HepG2 (cell line): ENCODE results near the gene CCDC3. TPM values are rescaled to one million over a fixed set of nuclear protein-coding genes. Genes with fewer than 3 reads are reported as not detected.

Experiments
- ATAC-seq: fragments of 200-7000 bp; cut with Tn5 transposase; 3 replicates; pipeline ENCODE4 v1.9.1; 2020; ENCODE audit warnings: mild to moderate bottlenecking, moderate library complexity
- BruUV-seq: library from RNA; stranded (reverse); fragments of 400-500 nt; replicated peaks from 2 replicates; lab custom pipeline; 2021; lab: Mats Ljungman, UMichigan
- CTCF ChIA-PET: fragments of 300-600 bp; formaldehyde crosslinking; extraction: SDS; loops from one replicate; lab custom pipeline; 2021; ENCODE audit warnings: low total read pairs, inconsistent platforms, low intra/inter-chr PET ratio; lab: Yijun Ruan, JAX
- POLR2A ChIA-PET: fragments of 350-600 bp; sonication (Branson Sonifier 250); formaldehyde crosslinking; loops from one replicate; lab custom pipeline; 2020; ENCODE audit warnings: antibody characterized with exemption, inconsistent platforms; lab: Yijun Ruan, JAX
- DNase-seq: peaks from one replicate; pipeline ENCODE4 v3.0.0-alpha.2; 2015; ENCODE audit warnings: low spot score
- FAIRE-seq: peaks from 3 replicates; lab custom pipeline; 2011; peaks lifted over from hg19 to GRCh38; lab: Jason Lieb, UNC
- H2AFZ ChIP-seq: one replicate; pipeline ENCODE4 v1.6.1; 2011; ENCODE audit warnings: low read length, inconsistent platforms
- H3K27ac ChIP-seq: fragments of 300-600 bp; 3 replicates; pipeline ENCODE4 v1.8.0; 2011; ENCODE audit warnings: mixed run types, mild to moderate bottlenecking, mixed read lengths, low read length, inconsistent platforms; ENCODE audit not compliant: insufficient read depth; ENCODE audit errors: extremely low read length
- H3K27me3 ChIP-seq, 2 experiments: fragments of 200-600 bp in 1 of 2; 2 replicates in 1 of 2; 3 replicates in 1 of 2; pipeline versions ENCODE4 v1.6.0 to v1.8.0; 2011; ENCODE audit warnings: low read length in 2 of 2, mild to moderate bottlenecking in 2 of 2, moderate library complexity in 2 of 2, inconsistent platforms in 1 of 2; ENCODE audit not compliant: insufficient read depth in 2 of 2, control insufficient read depth in 1 of 2
- H3K36me3 ChIP-seq, 2 experiments: fragments of 200-600 bp in 1 of 2; replicated peaks in 1 of 2; 2 replicates in 1 of 2; 3 replicates in 1 of 2; pipeline versions ENCODE4 v1.5.1 to v1.8.0; 2011; ENCODE audit warnings: low read length in 2 of 2, inconsistent platforms in 1 of 2; ENCODE audit not compliant: insufficient read depth in 2 of 2, control insufficient read depth in 1 of 2
- H3K4me1 ChIP-seq: 2 replicates; pipeline ENCODE4 v1.5.1; 2012; ENCODE audit warnings: low read length, inconsistent platforms; ENCODE audit not compliant: insufficient read depth
- H3K4me2 ChIP-seq: 2 replicates; pipeline ENCODE4 v1.6.0; 2011; ENCODE audit warnings: low read depth, low read length, inconsistent platforms
- H3K4me3 ChIP-seq, 3 experiments: fragments of 200-600 bp in 1 of 3; sonication (generic), shearing (Covaris generic) in 1 of 3; replicated peaks in 1 of 3; 2 replicates each; pipeline ENCODE4 v1.5.1; 2011 to 2016; ENCODE audit warnings: low read length in 3 of 3, inconsistent platforms in 2 of 3, low read depth in 2 of 3, mild to moderate bottlenecking in 2 of 3, control low read depth in 1 of 3, mixed read lengths in 1 of 3; ENCODE audit not compliant: insufficient read depth in 1 of 3
- H3K79me2 ChIP-seq: one replicate; pipeline ENCODE4 v1.6.1; 2011; ENCODE audit warnings: low read length, inconsistent platforms; ENCODE audit not compliant: insufficient read depth
- H3K9ac ChIP-seq: 2 replicates; pipeline ENCODE4 v1.6.0; 2011; ENCODE audit warnings: mild to moderate bottlenecking, low read depth, low read length, inconsistent platforms; ENCODE audit not compliant: insufficient read depth
- H3K9me3 ChIP-seq: 2 replicates; pipeline ENCODE4 v1.5.1; 2012; ENCODE audit warnings: mild to moderate bottlenecking, low read length
- H4K20me1 ChIP-seq: 2 replicates; pipeline ENCODE4 v1.6.0; 2011; ENCODE audit warnings: inconsistent platforms, mild to moderate bottlenecking, low read length, moderate library complexity; ENCODE audit not compliant: insufficient read depth
- CBX2 ChIP-seq, 2 experiments: fragments of 200-600 bp in 1 of 2; sonication (generic); formaldehyde crosslinking in 1 of 2; IDR thresholded peaks; 2 replicates each; pipeline versions ENCODE4 v1.7.0 to v1.8.1; 2018 to 2022; ENCODE audit warnings: low read depth in 2 of 2, low read length in 1 of 2, mild to moderate bottlenecking in 1 of 2, missing genetic modification reagents in 1 of 2
- EED ChIP-seq: sonication (generic); formaldehyde crosslinking; IDR thresholded peaks from 2 replicates; pipeline ENCODE4 v1.5.0; 2020; ENCODE audit warnings: mild to moderate bottlenecking, missing genetic modification reagents
- FLYWCH1 ChIP-seq: sonication (generic); formaldehyde crosslinking; IDR thresholded peaks from 2 replicates; pipeline ENCODE4 v1.8.1; 2023; ENCODE audit warnings: mild to moderate bottlenecking, missing genetic modification reagents
- ZNF644 ChIP-seq: IDR thresholded peaks from 2 replicates; pipeline ENCODE4 v1.6.1; 2016; ENCODE audit warnings: low read depth
- WGBS: methylation state at CpG from one replicate; pipeline ENCODE4 v1.1.6; 2017; ENCODE audit warnings: low lambda C conversion rate; 5-methylcytosine and 5-hydroxymethylcytosine counted together
- in situ Hi-C: cut with HindIII; loops from 2 replicates; pipeline ENCODE4 v1.10.0; 2017; ENCODE audit warnings: low pct_unique_long_range_greater_than_20kb; ENCODE audit not compliant: extremely low pct_ligation_motif_present
- intact Hi-C: fragments of 100-400 bp; cut with micrococcal nuclease; formaldehyde crosslinking; loops from one replicate; pipeline ENCODE4 v1.10.0; 2022; ENCODE audit not compliant: unreplicated experiment
- polyA plus RNA-seq, 8 experiments: library from polyadenylated mRNA; depleted of rRNA in 3 of 8; stranded (reverse) in 7 of 8; unstranded in 1 of 8; fragments of >200 nt; fragmentation: Illumina TruSeq in 4 of 8; extraction: Trizol in 4 of 8; gene quantifications; 2 replicates each; pipeline versions ENCODE4 v1.2.1 to v1.2.3, GENCODE V29; 2011 to 2016; ENCODE audit warnings: low read depth in 4 of 8, missing spikeins in 1 of 8, mixed read lengths in 1 of 8; ENCODE audit not compliant: insufficient read depth in 1 of 8
- total RNA-seq, 5 experiments: library from RNA; depleted of rRNA; stranded (reverse); fragments of >200 nt; fragmentation: Illumina TruSeq; extraction: Trizol; gene quantifications; 2 replicates each; pipeline ENCODE4 v1.2.3, GENCODE V29; 2016; ENCODE audit warnings: low read depth in 1 of 5
- TF ChIP-seq, protein P1 (sequence below): sonication (generic); formaldehyde crosslinking; IDR thresholded peaks from 2 replicates; pipeline ENCODE4 v1.5.0; 2020; ENCODE audit warnings: mild to moderate bottlenecking, missing genetic modification reagents
- TF ChIP-seq, protein P2 (sequence below), 2 experiments: sonication (generic) in 1 of 2; formaldehyde crosslinking in 1 of 2; IDR thresholded peaks; 2 replicates each; pipeline versions ENCODE4 v1.6.1 to v1.9.0; 2014 to 2022; ENCODE audit warnings: antibody characterized with exemption in 1 of 2, borderline replicate concordance in 1 of 2, inconsistent platforms in 1 of 2, low read depth in 1 of 2, missing genetic modification reagents in 1 of 2
- TF ChIP-seq, protein P3 (sequence below), 2 experiments: sonication (generic) in 1 of 2; formaldehyde crosslinking in 1 of 2; IDR thresholded peaks; 2 replicates each; pipeline versions ENCODE4 v1.4.0 to v1.6.1; 2016 to 2020; ENCODE audit warnings: borderline replicate concordance in 1 of 2, low read depth in 1 of 2, mild to moderate bottlenecking in 1 of 2, missing genetic modification reagents in 1 of 2

The CCDC3 gene
- total and polyA plus RNA-seq, 2 of the 13 experiments (the other 11 are each of a cell fraction or from before 2014, with no cell fraction given) = not detected

GRCh38 chr10:12980102-12980661 lies 21.3 kb downstream of the CCDC3 start:
- Histone ChIP-seq H3K4me3 (no peak overlapping the region), H3K4me1 (no peaks in the 10 kb centered on the region), H3K27ac (no peak overlapping the region), H4K20me1 (no peaks in the 10 kb centered on the region), H3K79me2 (no peaks in the 10 kb centered on the region), H3K9ac (no peak overlapping the region), H3K4me2 (no peak overlapping the region), H3K9me3 (no peaks in the 10 kb centered on the region), H2AFZ (no peak overlapping the region), H3K36me3 (no peaks in the 10 kb centered on the region), H3K27me3 (0 out of 5 replicates have a peak, but pooled peaks cover 0 to 5% of the 10 kb centered on the region in 2 experiments)
- DNase-seq = no peak
- in situ Hi-C loops (no loop called here), intact Hi-C loops (no loop called here)
- ChIA-PET CTCF (no interaction called here), POLR2A (no interaction called here)
- BruUV-seq = no TSS peak
- no peak for FAIRE-seq
- WGBS = 30% methylated on average over 7 of the region's 7 CpGs
- no peak for ATAC-seq
- TF ChIP-seq CBX2 (IDR thresholded peaks at IDR 0.05; ENCODE audit: low read depth, low read length) = no peak
- TF ChIP-seq CBX2 (CRISPR knock-in tag; IDR thresholded peaks at IDR 0.05; ENCODE audit: low read depth) = no peak
- no peak for TF ChIP-seq EED
- TF ChIP-seq, protein P1, sequence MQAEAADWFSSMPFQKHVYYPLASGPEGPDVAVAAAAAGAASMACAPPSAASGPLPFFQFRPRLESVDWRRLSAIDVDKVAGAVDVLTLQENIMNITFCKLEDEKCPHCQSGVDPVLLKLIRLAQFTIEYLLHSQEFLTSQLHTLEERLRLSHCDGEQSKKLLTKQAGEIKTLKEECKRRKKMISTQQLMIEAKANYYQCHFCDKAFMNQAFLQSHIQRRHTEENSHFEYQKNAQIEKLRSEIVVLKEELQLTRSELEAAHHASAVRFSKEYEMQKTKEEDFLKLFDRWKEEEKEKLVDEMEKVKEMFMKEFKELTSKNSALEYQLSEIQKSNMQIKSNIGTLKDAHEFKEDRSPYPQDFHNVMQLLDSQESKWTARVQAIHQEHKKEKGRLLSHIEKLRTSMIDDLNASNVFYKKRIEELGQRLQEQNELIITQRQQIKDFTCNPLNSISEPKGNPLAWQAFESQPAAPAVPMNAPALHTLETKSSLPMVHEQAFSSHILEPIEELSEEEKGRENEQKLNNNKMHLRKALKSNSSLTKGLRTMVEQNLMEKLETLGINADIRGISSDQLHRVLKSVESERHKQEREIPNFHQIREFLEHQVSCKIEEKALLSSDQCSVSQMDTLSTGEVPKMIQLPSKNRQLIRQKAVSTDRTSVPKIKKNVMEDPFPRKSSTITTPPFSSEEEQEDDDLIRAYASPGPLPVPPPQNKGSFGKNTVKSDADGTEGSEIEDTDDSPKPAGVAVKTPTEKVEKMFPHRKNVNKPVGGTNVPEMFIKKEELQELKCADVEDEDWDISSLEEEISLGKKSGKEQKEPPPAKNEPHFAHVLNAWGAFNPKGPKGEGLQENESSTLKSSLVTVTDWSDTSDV = no peak
- TF ChIP-seq, protein P2, sequence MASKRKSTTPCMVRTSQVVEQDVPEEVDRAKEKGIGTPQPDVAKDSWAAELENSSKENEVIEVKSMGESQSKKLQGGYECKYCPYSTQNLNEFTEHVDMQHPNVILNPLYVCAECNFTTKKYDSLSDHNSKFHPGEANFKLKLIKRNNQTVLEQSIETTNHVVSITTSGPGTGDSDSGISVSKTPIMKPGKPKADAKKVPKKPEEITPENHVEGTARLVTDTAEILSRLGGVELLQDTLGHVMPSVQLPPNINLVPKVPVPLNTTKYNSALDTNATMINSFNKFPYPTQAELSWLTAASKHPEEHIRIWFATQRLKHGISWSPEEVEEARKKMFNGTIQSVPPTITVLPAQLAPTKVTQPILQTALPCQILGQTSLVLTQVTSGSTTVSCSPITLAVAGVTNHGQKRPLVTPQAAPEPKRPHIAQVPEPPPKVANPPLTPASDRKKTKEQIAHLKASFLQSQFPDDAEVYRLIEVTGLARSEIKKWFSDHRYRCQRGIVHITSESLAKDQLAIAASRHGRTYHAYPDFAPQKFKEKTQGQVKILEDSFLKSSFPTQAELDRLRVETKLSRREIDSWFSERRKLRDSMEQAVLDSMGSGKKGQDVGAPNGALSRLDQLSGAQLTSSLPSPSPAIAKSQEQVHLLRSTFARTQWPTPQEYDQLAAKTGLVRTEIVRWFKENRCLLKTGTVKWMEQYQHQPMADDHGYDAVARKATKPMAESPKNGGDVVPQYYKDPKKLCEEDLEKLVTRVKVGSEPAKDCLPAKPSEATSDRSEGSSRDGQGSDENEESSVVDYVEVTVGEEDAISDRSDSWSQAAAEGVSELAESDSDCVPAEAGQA (IDR thresholded peaks at IDR 0.05; ENCODE audit: low read depth) = no peak
- TF ChIP-seq, protein P2 (CRISPR knock-in tag; IDR thresholded peaks at IDR 0.05; ENCODE audit: borderline replicate concordance) = no peak
- TF ChIP-seq FLYWCH1 (CRISPR knock-in tag) = no peak
- TF ChIP-seq, protein P3, sequence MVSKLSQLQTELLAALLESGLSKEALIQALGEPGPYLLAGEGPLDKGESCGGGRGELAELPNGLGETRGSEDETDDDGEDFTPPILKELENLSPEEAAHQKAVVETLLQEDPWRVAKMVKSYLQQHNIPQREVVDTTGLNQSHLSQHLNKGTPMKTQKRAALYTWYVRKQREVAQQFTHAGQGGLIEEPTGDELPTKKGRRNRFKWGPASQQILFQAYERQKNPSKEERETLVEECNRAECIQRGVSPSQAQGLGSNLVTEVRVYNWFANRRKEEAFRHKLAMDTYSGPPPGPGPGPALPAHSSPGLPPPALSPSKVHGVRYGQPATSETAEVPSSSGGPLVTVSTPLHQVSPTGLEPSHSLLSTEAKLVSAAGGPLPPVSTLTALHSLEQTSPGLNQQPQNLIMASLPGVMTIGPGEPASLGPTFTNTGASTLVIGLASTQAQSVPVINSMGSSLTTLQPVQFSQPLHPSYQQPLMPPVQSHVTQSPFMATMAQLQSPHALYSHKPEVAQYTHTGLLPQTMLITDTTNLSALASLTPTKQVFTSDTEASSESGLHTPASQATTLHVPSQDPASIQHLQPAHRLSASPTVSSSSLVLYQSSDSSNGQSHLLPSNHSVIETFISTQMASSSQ (IDR thresholded peaks at IDR 0.05; ENCODE audit: low read depth) = no peak
- TF ChIP-seq, protein P3 (CRISPR knock-in tag; IDR thresholded peaks at IDR 0.05; ENCODE audit: borderline replicate concordance) = no peak
- TF ChIP-seq ZNF644 (CRISPR knock-in tag) = no peak
